Measurements from ENCODE around the gene BRMS1L.

DNA sequence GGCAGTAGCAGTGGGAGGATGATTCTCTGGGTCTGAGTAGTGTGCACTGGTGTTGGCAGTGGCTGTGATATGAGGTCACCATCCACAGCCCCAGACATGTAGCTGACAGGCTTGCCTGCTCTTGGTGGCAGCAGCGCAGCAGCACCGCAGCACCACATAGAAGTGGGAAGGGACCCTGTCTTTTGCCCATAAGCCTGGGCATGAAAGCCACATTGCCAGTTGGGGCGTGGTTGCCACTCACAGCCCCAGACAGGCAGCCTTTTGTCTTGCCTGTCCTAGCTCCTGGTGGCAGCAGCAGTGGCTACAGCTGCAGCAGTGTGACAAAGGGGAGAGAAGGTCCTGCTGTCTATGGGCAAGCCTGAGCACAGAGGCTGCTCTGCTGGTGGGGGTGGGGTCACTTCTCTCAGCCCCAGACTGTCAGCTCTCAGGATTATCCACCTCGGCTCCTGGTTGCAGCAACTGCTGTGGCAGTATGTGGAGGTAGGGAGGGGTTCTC is 71.5 kb downstream of the BRMS1L start:
- TF ChIP-seq, protein P1, sequence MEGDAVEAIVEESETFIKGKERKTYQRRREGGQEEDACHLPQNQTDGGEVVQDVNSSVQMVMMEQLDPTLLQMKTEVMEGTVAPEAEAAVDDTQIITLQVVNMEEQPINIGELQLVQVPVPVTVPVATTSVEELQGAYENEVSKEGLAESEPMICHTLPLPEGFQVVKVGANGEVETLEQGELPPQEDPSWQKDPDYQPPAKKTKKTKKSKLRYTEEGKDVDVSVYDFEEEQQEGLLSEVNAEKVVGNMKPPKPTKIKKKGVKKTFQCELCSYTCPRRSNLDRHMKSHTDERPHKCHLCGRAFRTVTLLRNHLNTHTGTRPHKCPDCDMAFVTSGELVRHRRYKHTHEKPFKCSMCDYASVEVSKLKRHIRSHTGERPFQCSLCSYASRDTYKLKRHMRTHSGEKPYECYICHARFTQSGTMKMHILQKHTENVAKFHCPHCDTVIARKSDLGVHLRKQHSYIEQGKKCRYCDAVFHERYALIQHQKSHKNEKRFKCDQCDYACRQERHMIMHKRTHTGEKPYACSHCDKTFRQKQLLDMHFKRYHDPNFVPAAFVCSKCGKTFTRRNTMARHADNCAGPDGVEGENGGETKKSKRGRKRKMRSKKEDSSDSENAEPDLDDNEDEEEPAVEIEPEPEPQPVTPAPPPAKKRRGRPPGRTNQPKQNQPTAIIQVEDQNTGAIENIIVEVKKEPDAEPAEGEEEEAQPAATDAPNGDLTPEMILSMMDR (conservative IDR thresholded peaks at IDR 0.05; ENCODE audit: low read depth in 2 of 2) = no peak
- TF ChIP-seq POLR2AphosphoS5 (IDR thresholded peaks at IDR 0.05; ENCODE audit: low read depth) = no peak
- TF ChIP-seq REST (IDR thresholded peaks at IDR 0.05; ENCODE audit: unreplicated experiment) = no peak
- TF ChIP-seq, protein P2, sequence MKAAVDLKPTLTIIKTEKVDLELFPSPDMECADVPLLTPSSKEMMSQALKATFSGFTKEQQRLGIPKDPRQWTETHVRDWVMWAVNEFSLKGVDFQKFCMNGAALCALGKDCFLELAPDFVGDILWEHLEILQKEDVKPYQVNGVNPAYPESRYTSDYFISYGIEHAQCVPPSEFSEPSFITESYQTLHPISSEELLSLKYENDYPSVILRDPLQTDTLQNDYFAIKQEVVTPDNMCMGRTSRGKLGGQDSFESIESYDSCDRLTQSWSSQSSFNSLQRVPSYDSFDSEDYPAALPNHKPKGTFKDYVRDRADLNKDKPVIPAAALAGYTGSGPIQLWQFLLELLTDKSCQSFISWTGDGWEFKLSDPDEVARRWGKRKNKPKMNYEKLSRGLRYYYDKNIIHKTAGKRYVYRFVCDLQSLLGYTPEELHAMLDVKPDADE (IDR thresholded peaks at IDR 0.05) = no peak
- TF ChIP-seq JUNB (IDR thresholded peaks at IDR 0.05; ENCODE audit: unreplicated experiment) = no peak
- no peak for TF ChIP-seq EZH2 (IDR thresholded peaks at IDR 0.05; ENCODE audit: low read depth, unreplicated experiment)
- TF ChIP-seq EZH2phosphoT487 (IDR thresholded peaks at IDR 0.05; ENCODE audit: unreplicated experiment) = no peak
- TF ChIP-seq CREB1 (CRISPR knock-in tag; IDR thresholded peaks at IDR 0.05; ENCODE audit: low read depth) = no peak
- no peak for TF ChIP-seq ZNF331 (CRISPR knock-in tag; IDR thresholded peaks at IDR 0.05; ENCODE audit: low read depth)
